ENCODE data around the gene THSD4. TPM values are rescaled to one million over a fixed set of nuclear protein-coding genes. Genes with fewer than 3 reads are reported as not detected.
"Not testable (repeated sequence)": the region's sequence is repeated elsewhere in the genome, so short reads cannot be mapped to it uniquely, and the experiment has no call there.

Gene THSD4
- total and polyA plus RNA-seq, 5 donors from 2014 or later: not detected

DNA sequence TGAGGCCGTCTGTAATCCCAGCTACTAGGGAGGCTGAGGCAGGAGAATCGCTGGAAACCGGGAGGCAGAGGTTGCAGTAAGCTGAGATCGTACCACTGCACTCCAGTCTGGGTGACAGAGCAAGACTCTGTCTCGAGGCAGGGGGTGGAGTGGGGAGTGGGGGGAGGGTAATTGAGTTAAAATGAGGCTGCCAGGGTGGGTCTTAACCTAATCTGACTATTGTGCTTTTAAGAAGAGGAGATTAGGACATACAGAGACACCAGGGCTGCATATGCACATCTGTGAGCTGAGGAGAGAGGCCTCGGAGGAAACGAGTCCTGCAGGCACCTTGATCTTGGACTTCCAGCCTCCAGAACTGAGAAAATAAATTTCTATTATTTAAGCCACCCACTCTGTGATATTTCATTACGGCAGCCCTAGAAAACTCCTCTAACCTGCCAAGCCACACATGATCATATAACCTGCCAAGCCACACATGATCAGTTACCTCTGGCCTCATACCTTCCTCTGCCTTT is 197.0 kb downstream of the THSD4 start:
- DNase-seq (no peak), ATAC-seq (ENCODE audit: low read depth in 2 of 2) (no peak)
- Histone ChIP-seq H3K4me1 (ENCODE audit: control insufficient read depth, insufficient read depth, low read length, poor library complexity, severe bottlenecking) (no peaks in the 10 kb centered on the region), H3K27ac (ENCODE audit: insufficient read depth, low read length, poor library complexity, severe bottlenecking) (no peak overlapping the region), H3K9me3 (ENCODE audit: control insufficient read depth in 2 of 2, low read length in 2 of 2) (no peaks in the 10 kb centered on the region), H3K36me3 (ENCODE audit: control insufficient read depth, insufficient read depth, low read length) (no peaks in the 10 kb centered on the region), H3K4me3 (ENCODE audit: low read depth, low read length) (no peak overlapping the region), H3K27me3 (ENCODE audit: control insufficient read depth, insufficient read depth, low read length) (no peaks in the 10 kb centered on the region)
- H3K27ac Mint-ChIP-seq: no peak overlapping the region
- no peak overlapping the region for H3K4me3 Mint-ChIP-seq
- H3K9me3 Mint-ChIP-seq: peaks cover 0 to 6% (median 2%) of the 10 kb centered on the region in 7 donors
- no peaks in the 10 kb centered on the region for H3K4me1 Mint-ChIP-seq
- no peaks in the 10 kb centered on the region for H3K36me3 Mint-ChIP-seq
- H3K27me3 Mint-ChIP-seq: no peaks in the 10 kb centered on the region

GRCh38 chr15:71312731-71313460 is 197.6 kb downstream of the THSD4 start:
- H3K36me3 Mint-ChIP-seq: no peaks in the 10 kb centered on the region
- H3K4me3 Mint-ChIP-seq: no peak overlapping the region
- H3K27me3 Mint-ChIP-seq: no peaks in the 10 kb centered on the region
- H3K36me3 ChIP-seq (ENCODE audit: control insufficient read depth, insufficient read depth, low read length): no peaks in the 10 kb centered on the region
- H3K9me3 Mint-ChIP-seq: peaks cover 0 to 8% (median 2%) of the 10 kb centered on the region in 7 donors
- no peaks in the 10 kb centered on the region for H3K27me3 ChIP-seq (ENCODE audit: control insufficient read depth, insufficient read depth, low read length)
- H3K4me1 Mint-ChIP-seq: no peaks in the 10 kb centered on the region
- DNase-seq: no peak
- H3K27ac ChIP-seq (ENCODE audit: insufficient read depth, low read length, poor library complexity, severe bottlenecking): no peak overlapping the region
- H3K4me3 ChIP-seq (ENCODE audit: low read depth, low read length): no peak overlapping the region
- H3K4me1 ChIP-seq (ENCODE audit: control insufficient read depth, insufficient read depth, low read length, poor library complexity, severe bottlenecking): no peaks in the 10 kb centered on the region
- H3K9me3 ChIP-seq (ENCODE audit: control insufficient read depth in 2 of 2, low read length in 2 of 2): no peaks in the 10 kb centered on the region
- ATAC-seq (ENCODE audit: low read depth in 2 of 2): no peak
- H3K27ac Mint-ChIP-seq: no peak overlapping the region

DNA sequence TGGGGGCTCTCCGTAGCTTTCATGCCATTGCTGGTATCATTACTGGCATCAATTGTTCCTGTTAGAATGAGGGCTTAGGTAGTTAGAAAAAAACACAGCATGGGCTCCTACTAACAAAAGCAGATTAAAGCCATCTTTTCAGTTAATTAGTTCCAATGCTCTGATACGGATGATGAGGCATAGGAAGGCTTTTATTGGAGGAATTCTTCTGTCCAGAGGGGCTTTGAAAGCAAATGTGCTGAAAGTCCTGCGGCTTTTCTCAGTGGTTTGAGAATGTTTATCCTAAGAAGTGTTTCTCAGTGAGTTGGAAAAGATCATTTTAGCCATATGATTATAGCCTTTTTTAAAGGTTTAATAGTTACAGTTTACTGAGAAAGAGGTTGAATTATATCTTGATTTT is 198.5 kb downstream of the THSD4 start:
- Histone ChIP-seq H3K27me3 (ENCODE audit: control insufficient read depth, insufficient read depth, low read length) (no peaks in the 10 kb centered on the region), H3K4me1 (ENCODE audit: control insufficient read depth, insufficient read depth, low read length, poor library complexity, severe bottlenecking) (no peaks in the 10 kb centered on the region), H3K9me3 (ENCODE audit: control insufficient read depth in 2 of 2, low read length in 2 of 2) (no peaks in the 10 kb centered on the region), H3K36me3 (ENCODE audit: control insufficient read depth, insufficient read depth, low read length) (no peaks in the 10 kb centered on the region), H3K4me3 (ENCODE audit: low read depth, low read length) (no peak overlapping the region), H3K27ac (ENCODE audit: insufficient read depth, low read length, poor library complexity, severe bottlenecking) (no peak overlapping the region)
- Mint-ChIP-seq H3K4me3 (no peak overlapping the region), H3K9me3 (peaks cover 0 to 8% (median 2%) of the 10 kb centered on the region in 7 donors), H3K27me3 (no peaks in the 10 kb centered on the region), H3K36me3 (no peaks in the 10 kb centered on the region), H3K4me1 (no peaks in the 10 kb centered on the region), H3K27ac (no peak overlapping the region)
- no peak for ATAC-seq (ENCODE audit: low read depth in 2 of 2)
- DNase-seq: no peak

GRCh38 chr15:71314956-71315537 is 199.8 kb downstream of the THSD4 start:
- H3K27me3 ChIP-seq (ENCODE audit: control insufficient read depth, insufficient read depth, low read length): no peaks in the 10 kb centered on the region
- H3K4me3 Mint-ChIP-seq: no peak overlapping the region
- ATAC-seq (ENCODE audit: low read depth in 2 of 2): no peak

GRCh38 chr15:71316911-71317310 is 201.6 kb downstream of the THSD4 start:
- Histone ChIP-seq H3K27me3 (ENCODE audit: control insufficient read depth, insufficient read depth, low read length) (no peaks in the 10 kb centered on the region), H3K9me3 (ENCODE audit: control insufficient read depth in 2 of 2, low read length in 2 of 2) (no peaks in the 10 kb centered on the region), H3K27ac (ENCODE audit: insufficient read depth, low read length, poor library complexity, severe bottlenecking) (no peak overlapping the region), H3K4me1 (ENCODE audit: control insufficient read depth, insufficient read depth, low read length, poor library complexity, severe bottlenecking) (no peaks in the 10 kb centered on the region), H3K4me3 (ENCODE audit: low read depth, low read length) (no peak overlapping the region), H3K36me3 (ENCODE audit: control insufficient read depth, insufficient read depth, low read length) (no peaks in the 10 kb centered on the region)
- peaks cover 11% of the 10 kb centered on the region for H3K27me3 Mint-ChIP-seq
- peaks cover 0 to 7% (median 4%) of the 10 kb centered on the region in 7 donors for H3K9me3 Mint-ChIP-seq
- H3K4me1 Mint-ChIP-seq: no peaks in the 10 kb centered on the region
- no peak overlapping the region for H3K27ac Mint-ChIP-seq
- no peak for ATAC-seq (ENCODE audit: low read depth in 2 of 2)
- no peak for DNase-seq
- H3K36me3 Mint-ChIP-seq: no peaks in the 10 kb centered on the region
- no peak overlapping the region for H3K4me3 Mint-ChIP-seq

More at GRCh38 chr15:71314956-71315537, 199.8 kb downstream of the THSD4 start:
- DNase-seq: no peak
- Mint-ChIP-seq H3K36me3 (no peaks in the 10 kb centered on the region), H3K9me3 (peaks cover 0 to 7% (median 4%) of the 10 kb centered on the region in 7 donors), H3K27ac (no peak overlapping the region), H3K27me3 (peaks cover 4% of the 10 kb centered on the region), H3K4me1 (no peaks in the 10 kb centered on the region)
- Histone ChIP-seq H3K36me3 (ENCODE audit: control insufficient read depth, insufficient read depth, low read length) (no peaks in the 10 kb centered on the region), H3K4me3 (ENCODE audit: low read depth, low read length) (no peak overlapping the region), H3K27ac (ENCODE audit: insufficient read depth, low read length, poor library complexity, severe bottlenecking) (no peak overlapping the region), H3K9me3 (ENCODE audit: control insufficient read depth in 2 of 2, low read length in 2 of 2) (no peaks in the 10 kb centered on the region), H3K4me1 (ENCODE audit: control insufficient read depth, insufficient read depth, low read length, poor library complexity, severe bottlenecking) (no peaks in the 10 kb centered on the region)

- not testable (repeated sequence) for H3K9me3 ChIP-seq (ENCODE audit: control insufficient read depth in 2 of 2, low read length in 2 of 2); H3K4me3 Mint-ChIP-seq; H3K27ac Mint-ChIP-seq; H3K36me3 ChIP-seq (ENCODE audit: control insufficient read depth, insufficient read depth, low read length); H3K27ac ChIP-seq (ENCODE audit: insufficient read depth, low read length, poor library complexity, severe bottlenecking); ATAC-seq (ENCODE audit: low read depth in 2 of 2); DNase-seq; H3K4me1 ChIP-seq (ENCODE audit: control insufficient read depth, insufficient read depth, low read length, poor library complexity, severe bottlenecking); H3K27me3 ChIP-seq (ENCODE audit: control insufficient read depth, insufficient read depth, low read length); H3K4me1 Mint-ChIP-seq; H3K9me3 Mint-ChIP-seq; H3K36me3 Mint-ChIP-seq; H3K4me3 ChIP-seq (ENCODE audit: low read depth, low read length)
- H3K27me3 Mint-ChIP-seq: peaks cover 11% of the 10 kb centered on the region
Observed at GRCh38 chr15:71319424-71319823, 204.2 kb downstream of the THSD4 start.

DNA sequence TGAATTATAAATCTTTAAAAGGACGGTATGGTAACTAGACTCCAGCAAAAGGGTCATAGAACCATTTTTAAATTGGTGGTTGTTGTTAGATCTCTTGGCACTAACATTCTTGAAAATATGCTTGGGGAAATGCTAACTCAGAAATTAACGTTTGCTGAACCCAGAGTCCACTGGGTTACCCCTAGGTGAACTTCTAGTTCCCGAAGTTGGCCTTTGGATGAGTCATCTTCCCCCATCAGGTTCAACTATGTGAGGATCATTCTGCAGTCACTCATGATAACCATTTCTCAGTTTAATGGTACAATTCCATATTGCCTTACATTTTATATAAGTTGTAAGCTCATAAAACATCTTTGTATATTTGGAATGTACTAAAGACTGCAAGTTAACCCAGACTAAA is 204.7 kb downstream of the THSD4 start:
- Mint-ChIP-seq H3K4me3 (no peak overlapping the region), H3K27ac (no peak overlapping the region), H3K4me1 (no peaks in the 10 kb centered on the region), H3K9me3 (peaks cover 0 to 7% (median 4%) of the 10 kb centered on the region in 7 donors), H3K27me3 (peaks cover 11% of the 10 kb centered on the region), H3K36me3 (no peaks in the 10 kb centered on the region)
- H3K27me3 ChIP-seq (ENCODE audit: control insufficient read depth, insufficient read depth, low read length): no peaks in the 10 kb centered on the region
- H3K36me3 ChIP-seq (ENCODE audit: control insufficient read depth, insufficient read depth, low read length): no peaks in the 10 kb centered on the region
- no peak for DNase-seq
- no peaks in the 10 kb centered on the region for H3K4me1 ChIP-seq (ENCODE audit: control insufficient read depth, insufficient read depth, low read length, poor library complexity, severe bottlenecking)
- no peak overlapping the region for H3K4me3 ChIP-seq (ENCODE audit: low read depth, low read length)
- H3K9me3 ChIP-seq (ENCODE audit: control insufficient read depth in 2 of 2, low read length in 2 of 2): no peaks in the 10 kb centered on the region
- H3K27ac ChIP-seq (ENCODE audit: insufficient read depth, low read length, poor library complexity, severe bottlenecking): no peak overlapping the region
- no peak for ATAC-seq (ENCODE audit: low read depth in 2 of 2)

- H3K36me3 ChIP-seq (ENCODE audit: control insufficient read depth, insufficient read depth, low read length): no peaks in the 10 kb centered on the region
- Mint-ChIP-seq H3K9me3 (peaks cover 0 to 2% (median 0%) of the 10 kb centered on the region in 7 donors), H3K4me1 (no peaks in the 10 kb centered on the region), H3K4me3 (no peak overlapping the region), H3K27me3 (peaks cover 11% of the 10 kb centered on the region), H3K36me3 (no peaks in the 10 kb centered on the region), H3K27ac (no peak overlapping the region)
- DNase-seq (no peak), ATAC-seq (ENCODE audit: low read depth in 2 of 2) (no peak)
- H3K4me1 ChIP-seq (ENCODE audit: control insufficient read depth, insufficient read depth, low read length, poor library complexity, severe bottlenecking): no peaks in the 10 kb centered on the region
- no peaks in the 10 kb centered on the region for H3K27me3 ChIP-seq (ENCODE audit: control insufficient read depth, insufficient read depth, low read length)
- H3K9me3 ChIP-seq (ENCODE audit: control insufficient read depth in 2 of 2, low read length in 2 of 2): no peaks in the 10 kb centered on the region
- no peak overlapping the region for H3K4me3 ChIP-seq (ENCODE audit: low read depth, low read length)
- H3K27ac ChIP-seq (ENCODE audit: insufficient read depth, low read length, poor library complexity, severe bottlenecking): no peak overlapping the region
Observed at GRCh38 chr15:71323082-71323481, 207.8 kb downstream of the THSD4 start.
